NCI-H345 treated with DMSO at 0.1 percent for 48 hours (cell line): ENCODE data around the gene PHLPP2.
"Not testable (repeated sequence)": the region's sequence is repeated elsewhere in the genome, so short reads cannot be mapped to it uniquely, and the experiment has no call there.

Experiments used
- DNase-seq: peaks from one replicate; lab custom pipeline; 2025; ENCODE audit not compliant: unreplicated experiment; lab: John Stamatoyannopoulos, UW

The PHLPP2 gene

GRCh38 chr16:71721066-71721740, 3.3 kb downstream of the PHLPP2 start:
- no peak for DNase-seq

- DNase-seq, result no peak
These were observed 12.0 kb downstream of the PHLPP2 start for GRCh38 chr16:71712501-71712900.

DNA sequence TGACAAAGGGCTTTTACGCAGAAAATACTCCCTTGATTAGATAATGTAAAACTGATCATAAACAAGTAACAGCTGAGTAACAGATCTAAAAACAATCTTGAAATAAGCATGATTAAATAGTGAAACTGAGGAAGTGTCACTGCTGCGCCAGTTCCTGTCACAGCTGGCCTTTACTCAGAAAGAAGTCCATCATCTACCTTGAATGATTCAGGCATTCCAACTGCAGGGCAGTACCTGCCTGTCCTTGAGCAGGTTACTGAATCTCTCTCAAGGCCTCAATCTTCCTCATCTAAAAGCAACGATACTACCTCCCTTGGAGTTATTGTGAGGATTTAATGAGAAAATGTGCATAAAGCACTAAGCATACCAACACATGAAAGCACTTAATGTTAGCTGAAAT, 12.7 kb downstream of the PHLPP2 start:
- DNase-seq, result no peak

DNA sequence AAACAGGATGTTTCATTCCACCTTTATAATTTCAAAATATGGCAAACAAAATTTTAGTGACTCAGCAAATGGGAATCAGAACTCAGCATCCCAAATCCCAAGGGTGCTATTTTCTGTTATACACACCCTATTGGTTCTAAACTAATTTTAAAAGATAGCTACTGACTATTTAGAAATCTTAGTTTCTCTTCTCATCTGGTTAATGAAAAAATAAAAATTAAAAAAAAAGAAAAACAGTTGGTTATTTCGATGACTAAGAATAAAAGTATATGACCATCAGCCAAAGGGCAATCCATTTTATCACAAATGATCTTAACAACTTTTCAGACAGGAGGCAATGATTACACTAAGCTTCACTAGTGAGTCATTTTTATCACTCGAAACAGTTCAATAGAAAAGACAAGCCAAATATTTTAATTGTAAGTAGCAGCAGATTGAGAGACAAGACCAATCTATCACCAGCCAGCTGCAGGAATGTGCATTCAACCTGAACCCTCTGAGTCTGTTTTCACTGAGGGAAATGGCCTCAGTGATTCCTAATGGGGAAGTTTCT, 15.2 kb downstream of the PHLPP2 start:
- DNase-seq, result no peak

GRCh38 chr16:71708696-71709095, 15.8 kb downstream of the PHLPP2 start:
- no peak for DNase-seq

GRCh38 chr16:71707199-71707598, 17.3 kb downstream of the PHLPP2 start:
- no peak for DNase-seq

- DNase-seq, result no peak
These were observed 18.5 kb downstream of the PHLPP2 start for GRCh38 chr16:71706046-71706445.

GRCh38 chr16:71703333-71703732, 21.2 kb downstream of the PHLPP2 start:
- DNase-seq, result no peak

- no peak for DNase-seq
These were observed 23.7 kb downstream of the PHLPP2 start for GRCh38 chr16:71700831-71701230.

GRCh38 chr16:71698491-71698890, 26.0 kb downstream of the PHLPP2 start:
- no peak for DNase-seq

- no peak for DNase-seq
These were observed 31.3 kb downstream of the PHLPP2 start for GRCh38 chr16:71693164-71693563.

- no peak for DNase-seq
These were observed 34.6 kb downstream of the PHLPP2 start for GRCh38 chr16:71689901-71690300.

GRCh38 chr16:71687861-71688260, 36.6 kb downstream of the PHLPP2 start:
- no peak for DNase-seq

GRCh38 chr16:71684280-71684679, 40.2 kb downstream of the PHLPP2 start:
- not testable (repeated sequence) for DNase-seq

- DNase-seq, result no peak
These were observed 43.1 kb downstream of the PHLPP2 start for GRCh38 chr16:71681360-71681759.

DNA sequence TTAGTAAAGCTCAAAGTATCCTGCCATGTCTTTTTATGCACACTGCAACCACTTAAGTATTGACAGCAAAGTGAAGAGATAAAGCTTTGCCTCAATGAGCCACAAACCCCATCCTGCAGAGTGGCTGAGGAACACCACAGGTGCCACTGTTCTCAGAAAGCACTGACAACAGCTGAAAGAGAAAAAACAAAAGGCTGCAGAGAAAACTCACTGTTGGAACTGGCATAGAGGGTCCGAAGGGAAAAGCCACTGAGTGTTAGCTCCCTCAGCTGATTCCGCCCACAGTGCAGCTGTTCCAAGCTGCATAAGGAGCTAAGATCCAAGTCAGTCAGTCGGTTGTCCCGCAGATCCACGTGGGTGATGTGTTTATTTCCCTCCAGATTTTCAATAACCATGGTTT, 48.3 kb downstream of the PHLPP2 start:
- DNase-seq, result peak; percentile 5

GRCh38 chr16:71675380-71675779, 49.1 kb downstream of the PHLPP2 start:
- no peak for DNase-seq

GRCh38 chr16:71674229-71674628, 50.3 kb downstream of the PHLPP2 start:
- DNase-seq, result no peak

- no peak for DNase-seq
These were observed 50.9 kb downstream of the PHLPP2 start for GRCh38 chr16:71673582-71673973.

DNA sequence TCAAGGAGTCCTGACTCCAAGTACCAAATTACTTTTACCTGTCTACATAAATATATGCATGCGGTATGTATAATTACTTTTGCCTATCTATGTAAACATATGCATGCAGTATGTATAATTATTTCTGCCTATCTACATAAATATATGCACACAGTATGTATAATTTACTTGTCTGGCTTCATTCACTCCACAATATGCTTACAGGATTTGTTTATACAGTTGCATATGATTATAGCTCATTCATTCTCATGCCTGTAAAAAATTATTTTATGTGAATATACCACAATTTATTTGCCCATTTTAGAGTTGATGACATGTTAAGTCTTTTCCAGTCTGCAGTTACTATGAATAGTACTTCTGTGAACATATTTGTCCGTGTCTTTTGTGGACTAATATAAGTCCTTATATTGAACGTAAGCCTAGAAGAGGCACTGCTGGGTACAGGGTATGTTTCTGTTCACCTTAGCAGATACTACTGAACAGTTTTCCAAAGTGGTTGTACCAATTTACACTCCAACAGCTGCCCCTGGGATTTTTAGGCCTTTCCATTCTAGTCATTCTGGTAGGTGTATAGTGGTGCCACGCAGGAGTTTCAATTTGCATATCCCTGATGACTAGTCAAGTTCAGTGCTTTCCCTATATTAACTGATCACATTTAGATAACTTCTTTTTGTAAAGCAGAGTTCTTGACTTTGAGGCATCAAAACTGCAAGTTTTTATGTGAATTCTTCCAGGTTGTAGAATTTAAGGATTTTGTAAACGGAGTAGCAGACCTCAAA, 51.5 kb downstream of the PHLPP2 start:
- no peak for DNase-seq

- no peak for DNase-seq
These were observed 52.4 kb downstream of the PHLPP2 start for GRCh38 chr16:71672125-71672524.

DNA sequence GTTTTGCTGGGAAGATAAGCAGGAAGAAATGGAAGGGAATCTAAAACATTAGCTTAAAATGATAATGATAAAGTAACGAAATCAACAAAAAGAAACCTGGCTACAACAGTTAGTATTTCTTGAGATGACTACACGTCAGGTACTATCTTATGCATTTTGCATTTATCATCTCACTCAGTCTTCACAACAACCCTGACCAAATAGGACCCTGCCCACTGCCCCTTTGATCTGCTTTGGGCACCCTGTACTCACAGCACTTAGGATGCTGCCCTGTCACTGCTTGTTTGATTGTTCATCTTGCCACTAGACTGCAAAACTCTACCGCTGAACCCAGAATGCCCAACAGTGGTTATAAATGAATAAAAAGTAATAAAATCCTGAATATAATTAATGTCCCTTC, 53.3 kb downstream of the PHLPP2 start:
- DNase-seq, result no peak
